M059J (cell line): ENCODE measurements around the gene POLR2J. TPM values are rescaled to one million over a fixed set of nuclear protein-coding genes. Genes with fewer than 3 reads are reported as not detected.
"Not testable (repeated sequence)": the region's sequence is repeated elsewhere in the genome, so short reads cannot be mapped to it uniquely, and the experiment has no call there.

ENCODE experiments used
- DNase-seq: peaks from one replicate; pipeline ENCODE4 v3.0.0-alpha.2; 2012; ENCODE audit warnings: low read depth
- total RNA-seq: library from RNA; depleted of rRNA; stranded (reverse); fragments of >200 nt; shearing (Covaris generic); gene quantifications from 2 replicates; pipeline ENCODE4 v1.2.3, GENCODE V29; 2014

Gene POLR2J
- total RNA-seq, 1 experiment from 2014 or later = 59.8 TPM

- DNase-seq = not testable (repeated sequence)
These were observed 15.9 kb upstream of the POLR2J start for GRCh38 chr7:102494473-102495149.

GRCh38 chr7:102494026-102494425, 15.3 kb upstream of the POLR2J start:
- not testable (repeated sequence) for DNase-seq

- not testable (repeated sequence) for DNase-seq
These were observed 14.7 kb upstream of the POLR2J start for GRCh38 chr7:102493220-102493935.

- DNase-seq = not testable (repeated sequence)
These were observed 11.9 kb upstream of the POLR2J start for GRCh38 chr7:102490529-102491075.

DNA sequence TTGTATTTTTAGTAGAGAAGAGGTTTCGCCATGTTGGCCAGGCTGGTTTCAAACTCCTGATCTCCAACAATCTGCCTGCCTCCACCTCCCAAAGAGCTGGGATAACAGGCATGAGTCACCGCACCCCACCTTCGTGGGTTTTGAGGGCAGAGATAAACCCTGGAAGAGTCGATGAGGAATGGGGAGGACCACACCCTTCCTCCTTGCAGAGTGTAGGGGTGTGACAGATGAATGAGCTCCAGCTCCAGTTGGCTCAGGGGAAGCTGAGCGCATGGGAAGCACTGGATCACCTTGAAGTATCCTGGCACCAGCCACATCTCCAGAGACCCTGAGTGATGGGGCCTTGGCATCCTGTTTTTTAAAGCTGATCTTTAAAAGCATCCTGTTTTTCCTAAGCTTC, 5.6 kb upstream of the POLR2J start:
- DNase-seq = not testable (repeated sequence)

DNA sequence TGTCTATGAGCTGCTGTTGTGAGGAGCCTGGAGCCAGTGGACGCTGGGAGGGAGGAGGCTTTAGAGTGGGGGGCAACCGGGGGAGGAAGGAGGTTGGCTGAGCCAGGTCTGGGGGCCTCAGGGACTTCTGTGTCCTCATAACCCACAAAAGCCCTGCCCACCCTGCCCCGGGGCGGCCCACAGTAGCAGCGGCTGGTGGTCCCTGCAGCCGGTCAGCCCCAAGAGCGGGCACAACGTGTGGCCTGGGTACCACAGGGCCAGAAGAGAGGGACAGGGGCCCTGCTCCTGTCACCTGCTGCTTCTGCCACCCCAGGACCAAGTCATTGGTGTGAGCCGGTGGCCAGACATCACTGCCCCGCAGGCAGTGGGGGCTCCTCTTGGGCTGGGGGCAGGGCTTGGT, 3.2 kb upstream of the POLR2J start:
- not testable (repeated sequence) for DNase-seq

DNA sequence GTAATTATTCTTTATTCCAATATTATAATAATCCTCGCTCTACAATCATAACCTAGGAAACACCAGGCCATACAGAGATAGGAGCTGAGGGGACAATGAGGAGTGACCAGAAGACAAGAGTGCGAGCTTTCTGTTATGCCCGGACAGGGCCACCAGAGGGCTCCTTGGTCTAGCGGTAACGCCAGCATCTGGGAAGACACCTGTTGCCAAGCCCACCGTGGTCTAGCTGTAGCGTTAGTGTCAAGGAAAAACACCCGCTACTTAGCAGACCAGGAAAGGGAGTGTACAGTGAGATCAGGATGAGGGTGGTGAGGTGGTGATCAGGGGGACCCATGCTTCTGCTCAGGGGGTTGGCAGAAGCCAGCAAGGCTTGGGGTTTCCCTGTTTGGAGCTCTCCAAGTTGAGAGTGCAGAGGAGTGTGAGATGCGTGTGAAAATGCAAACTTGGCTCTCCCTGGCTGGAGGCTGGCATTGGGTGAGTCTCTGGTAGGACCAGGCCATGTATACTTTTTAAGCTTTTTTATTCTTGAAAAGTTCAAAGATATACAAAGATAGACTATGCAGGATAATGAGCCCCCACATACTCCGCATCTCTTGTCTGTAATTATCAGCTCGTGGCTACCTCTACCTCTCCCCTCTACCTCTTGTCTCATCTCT, 1.4 kb upstream of the POLR2J start:
- DNase-seq = not testable (repeated sequence)

DNA sequence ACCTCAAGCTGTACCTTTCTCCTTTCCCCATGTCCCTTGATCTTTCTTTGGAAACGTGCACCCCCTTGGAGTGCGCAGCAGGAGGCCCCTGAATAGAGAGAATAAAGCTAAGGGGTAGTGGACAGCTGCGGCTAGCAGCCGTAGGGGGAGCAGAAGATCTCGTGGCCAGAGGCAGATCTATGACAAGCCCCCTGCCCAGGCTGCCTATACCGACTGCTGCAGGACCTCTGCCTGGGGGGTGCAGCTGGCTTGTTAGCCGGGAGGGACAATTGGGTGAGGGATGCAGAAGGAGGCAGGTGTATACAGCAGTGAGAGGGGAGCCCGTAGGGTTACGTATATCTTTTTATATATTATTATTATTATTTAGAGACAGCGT, 475 bp upstream of the POLR2J start:
- DNase-seq = not testable (repeated sequence)

- peak; percentile 49 for DNase-seq
These were observed 3.8 kb downstream of the POLR2J start for GRCh38 chr7:102474736-102475435.

- DNase-seq = not testable (repeated sequence)
These were observed 4.6 kb downstream of the POLR2J start for GRCh38 chr7:102474116-102474515.

DNA sequence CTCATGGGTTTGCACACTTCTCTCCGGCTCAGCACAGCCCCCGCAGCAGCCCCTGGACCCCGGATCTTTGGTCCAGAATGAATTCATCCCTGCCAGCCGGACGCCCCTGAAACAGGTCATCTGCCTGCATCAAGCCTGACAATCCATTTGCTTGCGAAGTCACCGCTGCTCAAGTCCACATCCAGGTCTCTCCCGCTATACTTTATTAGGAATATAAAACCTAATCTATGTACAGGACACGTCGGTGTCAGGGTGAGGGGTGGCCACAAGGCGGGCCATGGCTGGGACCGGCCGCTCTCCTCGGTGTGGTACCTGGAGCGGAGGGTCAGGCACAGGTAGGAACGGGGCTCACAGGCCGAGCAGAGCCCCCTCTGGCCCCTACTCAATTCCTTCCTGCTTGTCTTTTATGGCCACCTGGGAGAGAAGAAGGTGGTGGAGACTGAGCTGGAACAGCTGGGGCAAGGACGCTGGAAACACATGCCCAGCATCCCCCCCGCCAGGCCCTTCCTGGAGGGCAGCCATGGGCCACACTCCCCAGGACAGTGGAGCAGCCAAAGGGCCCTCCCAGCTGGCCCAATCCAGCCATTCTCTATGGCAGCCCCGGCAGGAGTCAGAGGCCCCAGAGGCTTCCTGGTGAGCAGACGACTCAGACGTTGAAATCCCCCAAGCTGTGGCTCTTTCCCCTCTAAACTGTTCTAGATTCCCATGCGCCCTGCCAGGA, 5.3 kb downstream of the POLR2J start:
- no peak for DNase-seq

DNA sequence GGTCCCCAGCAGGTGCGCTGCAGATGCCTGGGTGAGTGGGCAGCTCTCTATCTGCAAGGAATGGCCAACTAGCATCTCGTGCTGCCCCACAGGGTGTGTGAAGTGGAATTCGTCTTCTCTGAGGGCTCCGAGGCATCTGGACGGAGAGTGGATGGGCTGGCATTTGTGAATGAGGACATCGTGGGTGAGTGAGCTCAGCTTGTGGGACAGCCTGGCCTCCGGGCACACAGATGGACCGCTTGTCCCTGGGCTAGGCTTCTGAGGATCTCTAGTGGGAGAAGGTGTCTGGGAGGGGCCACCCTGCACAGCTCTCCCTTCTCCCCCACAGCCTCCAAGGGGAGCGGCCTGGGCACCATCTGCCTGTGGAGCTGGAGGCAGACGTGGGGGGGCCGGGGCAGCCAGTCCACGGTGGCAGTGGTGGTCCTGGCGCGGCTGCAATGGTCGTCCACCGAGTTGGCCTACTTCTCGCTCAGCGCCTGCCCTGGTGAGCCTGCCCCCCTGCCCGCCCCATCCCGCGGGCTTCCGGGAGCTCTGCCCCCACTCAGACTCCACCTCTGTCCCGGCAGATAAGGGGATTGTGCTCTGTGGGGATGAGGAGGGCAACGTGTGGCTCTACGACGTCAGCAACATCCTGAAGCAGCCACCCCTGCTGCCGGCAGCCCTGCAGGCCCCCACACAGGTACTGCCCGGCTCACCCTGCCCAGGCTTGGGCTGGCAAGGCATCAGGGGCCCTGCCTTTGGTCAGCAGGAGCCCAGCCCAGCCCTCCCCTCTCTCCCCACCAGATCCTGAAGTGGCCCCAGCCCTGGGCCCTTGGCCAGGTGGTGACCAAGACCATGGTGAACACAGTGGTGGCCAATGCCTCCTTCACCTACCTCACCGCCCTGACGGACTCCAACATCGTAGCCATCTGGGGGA, 6.3 kb downstream of the POLR2J start:
- no peak for DNase-seq

- DNase-seq = no peak
These were observed 7.0 kb downstream of the POLR2J start for GRCh38 chr7:102471791-102472125.

- DNase-seq = no peak
These were observed 8.5 kb downstream of the POLR2J start for GRCh38 chr7:102469972-102470825.

DNA sequence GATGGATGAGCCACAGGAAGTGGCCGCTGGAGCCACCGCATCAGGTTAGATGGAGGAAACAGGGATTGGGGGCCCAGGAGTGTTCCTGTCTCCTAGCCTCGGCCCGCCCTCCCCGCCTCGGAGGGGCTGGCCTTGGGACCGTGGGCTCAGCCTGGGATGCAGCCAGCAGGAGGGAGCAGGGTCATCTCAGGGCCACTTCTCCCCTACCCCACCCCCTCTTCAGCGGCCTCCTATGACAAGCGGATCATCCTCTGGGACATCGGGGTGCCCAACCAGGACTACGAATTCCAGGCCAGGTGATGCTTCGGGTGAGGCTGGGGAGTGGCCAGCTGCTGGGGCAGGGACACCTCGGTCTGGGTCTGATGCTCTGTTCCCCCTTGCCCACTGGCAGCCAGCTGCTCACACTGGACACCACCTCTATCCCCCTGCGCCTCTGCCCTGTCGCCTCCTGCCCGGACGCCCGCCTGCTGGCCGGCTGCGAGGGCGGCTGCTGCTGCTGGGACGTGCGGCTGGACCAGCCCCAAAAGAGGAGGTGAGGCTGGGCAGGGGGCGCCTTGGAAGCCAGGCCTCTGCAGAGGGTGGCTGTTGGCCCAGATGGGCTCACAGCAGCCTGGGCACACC, 9.3 kb downstream of the POLR2J start:
- no peak for DNase-seq

GRCh38 chr7:102468478-102469350, 10.0 kb downstream of the POLR2J start:
- DNase-seq = no peak

DNA sequence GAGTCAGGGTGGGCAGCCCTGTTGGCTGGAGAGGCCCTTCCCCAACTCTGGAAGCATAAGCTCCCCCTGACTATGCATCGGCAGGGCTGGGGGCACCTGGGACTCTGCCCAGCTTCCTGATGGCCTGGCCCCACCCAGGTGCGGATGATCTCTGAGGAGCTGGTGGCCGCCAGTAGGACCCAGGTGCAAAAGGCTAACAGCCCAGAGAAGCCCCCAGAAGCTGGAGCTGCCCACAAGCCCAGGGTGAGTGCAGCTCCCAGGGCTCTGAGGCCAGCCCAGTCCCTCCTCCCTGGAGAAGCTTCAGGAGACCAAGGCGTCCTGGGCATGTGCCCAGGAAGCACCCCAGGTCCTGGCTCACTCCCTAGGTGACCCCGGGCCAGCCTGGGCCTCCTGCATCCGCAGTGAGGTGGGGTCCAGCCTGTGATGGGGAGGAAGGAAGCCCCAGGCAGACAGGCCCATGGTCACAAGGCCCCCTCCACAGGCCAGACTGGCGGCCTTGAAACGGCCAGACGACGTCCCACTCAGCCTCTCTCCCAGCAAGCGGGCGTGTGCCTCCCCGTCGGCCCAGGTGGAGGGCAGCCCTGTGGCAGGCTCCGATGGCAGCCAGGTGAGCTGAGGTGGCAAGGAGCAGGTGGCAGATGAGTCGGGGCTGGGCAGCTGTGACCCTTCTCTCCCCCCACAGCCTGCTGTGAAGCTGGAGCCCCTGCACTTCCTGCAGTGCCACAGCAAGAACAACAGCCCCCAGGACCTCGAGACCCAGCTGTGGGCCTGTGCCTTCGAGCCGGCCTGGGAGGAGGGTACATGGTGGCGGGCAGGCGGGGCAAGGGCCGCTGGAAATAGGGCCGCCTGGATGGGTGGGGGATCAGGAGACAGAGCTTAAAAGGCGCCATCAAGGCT, 10.9 kb downstream of the POLR2J start:
- no peak for DNase-seq
